Small intestine (tissue), 7 donors: ENCODE measurements around the gene GRIK4. TPM values are rescaled to one million over a fixed set of nuclear protein-coding genes. Genes with fewer than 3 reads are reported as not detected.

Experiments
- DNase-seq, 2 donors: peaks; one replicate each; pipeline versions ENCODE4 v3.0.0 to v3.0.0-alpha.2; 2013
- FAIRE-seq: peaks from 2 replicates; lab custom pipeline; 2012; peaks lifted over from hg19 to GRCh38; lab: Jason Lieb, UNC
- H3K27ac ChIP-seq, 3 donors: one replicate each; pipeline ENCODE4 v1.5.1; 2013; ENCODE audit warnings: low read length in 2 of 3, mild to moderate bottlenecking in 2 of 3, control low read depth in 1 of 3, inconsistent platforms in 1 of 3, low read depth in 1 of 3, moderate library complexity in 1 of 3
- H3K27me3 ChIP-seq, 3 donors: one replicate each; pipeline ENCODE4 v1.6.1; 2013; ENCODE audit warnings: low read length in 3 of 3, inconsistent platforms in 1 of 3; ENCODE audit not compliant: control insufficient read depth in 3 of 3, insufficient read depth in 3 of 3
- H3K36me3 ChIP-seq, 3 donors: one replicate each; pipeline ENCODE4 v1.6.1; 2013; ENCODE audit warnings: low read length in 3 of 3, inconsistent platforms in 1 of 3, low read depth in 1 of 3, mild to moderate bottlenecking in 1 of 3, moderate library complexity in 1 of 3; ENCODE audit not compliant: control insufficient read depth in 3 of 3, insufficient read depth in 2 of 3
- H3K4me1 ChIP-seq, 3 donors: one replicate each; pipeline ENCODE4 v1.6.1; 2013; ENCODE audit warnings: low read length in 2 of 3, inconsistent platforms in 1 of 3, low read depth in 1 of 3, mild to moderate bottlenecking in 1 of 3, moderate library complexity in 1 of 3; ENCODE audit not compliant: control insufficient read depth in 3 of 3, insufficient read depth in 2 of 3
- H3K4me3 ChIP-seq, 3 donors: one replicate each; pipeline ENCODE4 v1.5.1; 2013; ENCODE audit warnings: low read length in 3 of 3, control low read depth in 1 of 3, inconsistent platforms in 1 of 3, low read depth in 1 of 3, mild to moderate bottlenecking in 1 of 3, moderate library complexity in 1 of 3
- H3K9me3 ChIP-seq, 2 donors: one replicate each; pipeline ENCODE4 v1.6.1; 2013; ENCODE audit warnings: low read depth in 1 of 2, low read length in 1 of 2; ENCODE audit not compliant: control insufficient read depth in 2 of 2, insufficient read depth in 1 of 2
- WGBS, 3 donors: extraction: QIAGEN DNeasy Blood & Tissue Kit; methylation state at CpG; one replicate each; pipeline ENCODE4 v1.1.7; 2013; 5-methylcytosine and 5-hydroxymethylcytosine counted together
- polyA plus RNA-seq, 4 donors: library from polyadenylated mRNA; stranded (reverse) in 3 of 4; unstranded in 1 of 4; fragments of 200-250 nt in 3 of 4; fragments of 120-200 nt in 1 of 4; gene quantifications; one replicate each; pipeline versions ENCODE4 v1.2.1 to v1.2.3, GENCODE V29; 2013
- donor health status: healthy with polysubstance abuse.
- donor health status: control.
- donor health status: control.
- donor health status: Bipolar disorder and iron deficiency.
- donor health status: healthy.

The GRIK4 gene
- polyA plus RNA-seq, 4 donors = 0.15 to 1.4 (median 0.27) TPM; not detected in 1

GRCh38 chr11:120914021-120914420 is 402.5 kb downstream of the GRIK4 start:
- H3K9me3 ChIP-seq = no peaks in the 10 kb centered on the region
- FAIRE-seq (no peak), DNase-seq (no peak)
- H3K4me1 ChIP-seq = peaks cover 0 to 14% (median 0%) of the 10 kb centered on the region in 3 donors
- WGBS, 3 donors = 71 to 79% (median 75%) methylated on average over 5 of the region's 5 CpGs
- H3K27me3 ChIP-seq = no peaks in the 10 kb centered on the region
- no peaks in the 10 kb centered on the region for H3K36me3 ChIP-seq
- H3K27ac ChIP-seq = no peak overlapping the region
- no peak overlapping the region for H3K4me3 ChIP-seq

- Histone ChIP-seq H3K9me3 (no peaks in the 10 kb centered on the region), H3K27me3 (no peaks in the 10 kb centered on the region), H3K27ac (no peak overlapping the region), H3K4me1 (peaks cover 0 to 8% (median 0%) of the 10 kb centered on the region in 3 donors), H3K36me3 (no peaks in the 10 kb centered on the region), H3K4me3 (no peak overlapping the region)
- no peak for FAIRE-seq
- WGBS, 3 donors = 4 to 44% (median 19%) methylated on average over 4 of the region's 4 CpGs
- DNase-seq = peak in 1 of 2 donors; percentile 19
Observed at GRCh38 chr11:120914601-120915000, 403.1 kb downstream of the GRIK4 start.

GRCh38 chr11:120917559-120918239 is 406.2 kb downstream of the GRIK4 start:
- no peak for DNase-seq
- H3K27me3 ChIP-seq = no peaks in the 10 kb centered on the region

GRCh38 chr11:120918257-120918656 is 406.7 kb downstream of the GRIK4 start:
- no peak for DNase-seq
- FAIRE-seq = no peak
- 62 to 73% (median 66%) methylated on average over 3 of the region's 3 CpGs for WGBS, 3 donors
- Histone ChIP-seq H3K36me3 (no peaks in the 10 kb centered on the region), H3K4me3 (no peak overlapping the region), H3K27ac (no peak overlapping the region), H3K4me1 (no peaks in the 10 kb centered on the region), H3K27me3 (no peaks in the 10 kb centered on the region), H3K9me3 (no peaks in the 10 kb centered on the region)

More at GRCh38 chr11:120917559-120918239, 406.2 kb downstream of the GRIK4 start:
- Histone ChIP-seq H3K9me3 (no peaks in the 10 kb centered on the region), H3K27ac (no peak overlapping the region), H3K4me1 (no peaks in the 10 kb centered on the region), H3K4me3 (no peak overlapping the region), H3K36me3 (no peaks in the 10 kb centered on the region)
- no peak for FAIRE-seq
- 70 to 88% (median 73%) methylated on average over 6 of the region's 6 CpGs for WGBS, 3 donors

- no peak overlapping the region for H3K27ac ChIP-seq
- H3K9me3 ChIP-seq = no peaks in the 10 kb centered on the region
- no peaks in the 10 kb centered on the region for H3K4me1 ChIP-seq
- no peaks in the 10 kb centered on the region for H3K36me3 ChIP-seq
- no peaks in the 10 kb centered on the region for H3K27me3 ChIP-seq
- H3K4me3 ChIP-seq = no peak overlapping the region
- FAIRE-seq (no peak), DNase-seq (no peak)
- 86 to 91% (median 91%) methylated on average over 7 of the region's 7 CpGs for WGBS, 3 donors
Observed at GRCh38 chr11:120919045-120919444, 407.5 kb downstream of the GRIK4 start.

- no peak for DNase-seq
- H3K4me1 ChIP-seq = no peaks in the 10 kb centered on the region
- no peak overlapping the region for H3K4me3 ChIP-seq
- H3K36me3 ChIP-seq = no peaks in the 10 kb centered on the region
- no peaks in the 10 kb centered on the region for H3K27me3 ChIP-seq
- no peaks in the 10 kb centered on the region for H3K9me3 ChIP-seq
- WGBS, 3 donors = 65 to 76% (median 68%) methylated on average over 5 of the region's 5 CpGs
- FAIRE-seq = no peak
- H3K27ac ChIP-seq = no peak overlapping the region
Observed at GRCh38 chr11:120919566-120919965, 408.0 kb downstream of the GRIK4 start.

GRCh38 chr11:120923866-120924508 is 412.4 kb downstream of the GRIK4 start:
- no peaks in the 10 kb centered on the region for H3K36me3 ChIP-seq
- DNase-seq = no peak
- H3K27ac ChIP-seq = no peak overlapping the region
- 77 to 88% (median 85%) methylated on average over 9 of the region's 9 CpGs for WGBS, 3 donors
- no peak overlapping the region for H3K4me3 ChIP-seq
- H3K9me3 ChIP-seq = no peaks in the 10 kb centered on the region
- FAIRE-seq = no peak
- H3K4me1 ChIP-seq = no peaks in the 10 kb centered on the region
- H3K27me3 ChIP-seq = no peaks in the 10 kb centered on the region

GRCh38 chr11:120925944-120926343 is 414.4 kb downstream of the GRIK4 start:
- no peaks in the 10 kb centered on the region for H3K27me3 ChIP-seq
- H3K36me3 ChIP-seq = no peaks in the 10 kb centered on the region
- whole genome bisulfite sequencing, 3 donors = 83 to 95% (median 84%) methylated on average over 2 of the region's 2 CpGs
- no peak overlapping the region for H3K27ac ChIP-seq
- DNase-seq = no peak
- H3K4me3 ChIP-seq = no peak overlapping the region
- no peaks in the 10 kb centered on the region for H3K9me3 ChIP-seq
- no peak for FAIRE-seq
- H3K4me1 ChIP-seq = no peaks in the 10 kb centered on the region
